Heart left ventricle (tissue), 13 donors: ENCODE measurements around the gene UVSSA.

Experiments
- CTCF ChIP-seq, 12 donors: fragments of 200-600 bp; sonication (generic) in 4 of 12; IDR thresholded peaks; one replicate each; pipeline versions ENCODE4 v1.5.0 to v1.8.0; 2018 to 2022; ENCODE audit warnings: antibody characterized with exemption in 12 of 12, mild to moderate bottlenecking in 5 of 12
- POLR2A ChIP-seq, 2 donors: fragments of 450-650 bp; IDR thresholded peaks; one replicate each; pipeline ENCODE4 v1.6.1; 2017; ENCODE audit warnings: antibody characterized with exemption in 2 of 2, mild to moderate bottlenecking in 2 of 2, moderate library complexity in 2 of 2
- donor health status: ischemic (EF 13 %, LVEDD 7.1; RV severe dilation, severe dysfunction).
- donor health status: DM: no; HTN: yes; CAD: no.
- donor health status: DM: no; HTN: no; CAD: no.
- donor health status: ischemic (EF 25% LVEDD 6.9; RV normal size, moderate dysfunction).
- donor health status: ischemic (EF 25% LVEDD 5.7; RV mildly dilated, moderate dysfunction).
- donor health status: ischemic (EF 35%, LVEDD 5.7; RV mildly dilated, moderate dysfunction).
- donor health status: nonischemic (EF 11% LVEDD 7.7; RV severe dilation, severe dysfunction).
- donor health status: DM: yes; HTN: yes; CAD: no.
- donor health status: PGD.
- donor health status: ischemic (EF 29% LVEDD 5.4; RV normal size, mild dysfunction).
- donor health status: nonischemic (EF 23%, LVEDD 6.1; RV moderate dilation, normal function).

GRCh38 chr4:1336088-1336491 is 10.9 kb upstream of the UVSSA start:
- TF ChIP-seq POLR2A (IDR thresholded peaks at IDR 0.05) (no peak), CTCF (IDR thresholded peaks at IDR 0.05) (no peak)
